A549 (cell line): ENCODE measurements around the gene PTPRK. TPM values are rescaled to one million over a fixed set of nuclear protein-coding genes. Genes with fewer than 3 reads are reported as not detected.

Source experiments
- ATAC-seq, 2 experiments: fragments of 200-7000 bp in 1 of 2; fragments of >200 bp in 1 of 2; cut with Nextera tagmentation in 1 of 2; cut with Tn5 transposase in 1 of 2; 3 replicates each; pipeline versions ENCODE4 v1.8.0 to v1.9.1; 2018 to 2020; ENCODE audit warnings: mild to moderate bottlenecking in 1 of 2, moderate library complexity in 1 of 2
- CTCF ChIA-PET: fragments of 300-600 bp; sonication (Branson Sonifier 250); formaldehyde crosslinking; extraction: SDS; loops from one replicate; lab custom pipeline; 2021; ENCODE audit warnings: antibody characterized with exemption, inconsistent platforms; lab: Yijun Ruan, JAX
- POLR2A ChIA-PET: fragments of 350-600 bp; formaldehyde crosslinking; extraction: SDS; loops from one replicate; lab custom pipeline; 2021; ENCODE audit warnings: antibody characterized with exemption, inconsistent platforms; lab: Yijun Ruan, JAX
- DNase-seq, 2 experiments: peaks; one replicate each; pipeline versions ENCODE4 v3.0.0 to v3.0.0-alpha.2; 2011 to 2016; ENCODE audit warnings: low read depth in 1 of 2, low spot score in 1 of 2
- FAIRE-seq: peaks from 2 replicates; lab custom pipeline; 2011; peaks lifted over from hg19 to GRCh38; lab: Jason Lieb, UNC
- H3K27ac ChIP-seq, 2 experiments: fragments of >200 bp; sonication (Bioruptor Twin); formaldehyde crosslinking; 3 replicates each; pipeline ENCODE4 v1.5.1; 2016 to 2017
- H3K4me1 ChIP-seq: fragments of >200 bp; sonication (Bioruptor Twin); formaldehyde crosslinking; 3 replicates; pipeline ENCODE4 v1.6.1; 2016
- H3K4me2 ChIP-seq: fragments of >200 bp; sonication (Bioruptor Twin); formaldehyde crosslinking; 3 replicates; pipeline ENCODE4 v1.6.1; 2016
- H3K4me3 ChIP-seq: fragments of >200 bp; sonication (Bioruptor Twin); formaldehyde crosslinking; 3 replicates; pipeline ENCODE4 v1.5.1; 2016
- H3K9me3 ChIP-seq: fragments of >200 bp; sonication (Bioruptor Twin); formaldehyde crosslinking; 3 replicates; pipeline ENCODE4 v1.6.1; 2016
- ATOH8 ChIP-seq: fragments of 250-450 bp; sonication (Bioruptor Pico); IDR thresholded peaks from 2 replicates; pipeline ENCODE4 v1.5.0; 2020; ENCODE audit warnings: low read depth, mild to moderate bottlenecking, moderate library complexity
- CEBPB ChIP-seq, 2 experiments: fragments of >200 bp in 1 of 2; sonication (Bioruptor Twin) in 1 of 2; formaldehyde crosslinking in 1 of 2; IDR thresholded peaks; 2 replicates each; pipeline ENCODE4 v1.6.1; 2012 to 2016
- CHD4 ChIP-seq: fragments of 200-600 bp; sonication (generic); IDR thresholded peaks from 2 replicates; pipeline ENCODE4 v1.6.1; 2016; ENCODE audit warnings: antibody characterized with exemption, mild to moderate bottlenecking, borderline replicate concordance
- CTCF ChIP-seq: fragments of >200 bp; sonication (Bioruptor Twin); formaldehyde crosslinking; IDR thresholded peaks from 3 replicates; pipeline ENCODE4 v1.5.1; 2016
- EHMT2 ChIP-seq: fragments of 200-600 bp; sonication (generic); IDR thresholded peaks from 2 replicates; pipeline ENCODE4 v1.6.1; 2016; ENCODE audit warnings: antibody characterized with exemption, low read depth, mild to moderate bottlenecking, moderate library complexity
- FOXS1 ChIP-seq: fragments of 250-450 bp; sonication (Bioruptor Pico); IDR thresholded peaks from 2 replicates; pipeline ENCODE4 v1.5.0; 2020; ENCODE audit warnings: mild to moderate bottlenecking, moderate library complexity
- HEYL ChIP-seq: fragments of 250-450 bp; sonication (Bioruptor Pico); IDR thresholded peaks from 2 replicates; pipeline ENCODE4 v1.8.0; 2021; ENCODE audit warnings: mild to moderate bottlenecking, moderate library complexity
- JUNB ChIP-seq: fragments of >200 bp; sonication (Bioruptor Twin); formaldehyde crosslinking; IDR thresholded peaks from 2 replicates; pipeline ENCODE4 v1.6.1; 2016
- KDM1A ChIP-seq: fragments of 200-600 bp; sonication (generic); IDR thresholded peaks from 2 replicates; pipeline ENCODE4 v1.6.1; 2016; ENCODE audit warnings: low read depth, mild to moderate bottlenecking
- NR3C1 ChIP-seq: fragments of >200 bp; sonication (Bioruptor Twin); formaldehyde crosslinking; IDR thresholded peaks from 3 replicates; pipeline ENCODE4 v1.6.1; 2017
- POLR2AphosphoS2 ChIP-seq: conservative IDR thresholded peaks from 2 replicates; pipeline ENCODE4 v1.6.1; 2012; ENCODE audit warnings: low read length, improper control_type of control experiment, inconsistent platforms
- RAD21 ChIP-seq, 2 experiments: fragments of >200 bp in 1 of 2; sonication (Bioruptor Twin) in 1 of 2; formaldehyde crosslinking in 1 of 2; IDR thresholded peaks in 1 of 2; conservative IDR thresholded peaks in 1 of 2; 2 replicates in 1 of 2; 3 replicates in 1 of 2; pipeline ENCODE4 v1.6.1; 2012 to 2018; ENCODE audit warnings: inconsistent platforms in 1 of 2
- REST ChIP-seq: fragments of 200-600 bp; sonication (generic); IDR thresholded peaks from 2 replicates; pipeline ENCODE4 v1.6.1; 2016; ENCODE audit warnings: antibody characterized with exemption, mild to moderate bottlenecking, moderate library complexity
- RFX5 ChIP-seq: fragments of 450-650 bp; IDR thresholded peaks from 2 replicates; pipeline ENCODE4 v1.7.1; 2014; ENCODE audit warnings: antibody characterized with exemption, mild to moderate bottlenecking, moderate library complexity
- RNF2 ChIP-seq: fragments of 200-600 bp; sonication (generic); IDR thresholded peaks from 2 replicates; pipeline ENCODE4 v1.6.1; 2016; ENCODE audit warnings: low read depth, mild to moderate bottlenecking, antibody characterized with exemption, moderate library complexity, borderline replicate concordance
- SMC3 ChIP-seq: fragments of >200 bp; sonication (Bioruptor Twin); formaldehyde crosslinking; IDR thresholded peaks from 3 replicates; pipeline ENCODE4 v1.6.1; 2018; ENCODE audit warnings: inconsistent platforms
- ZC3H11A ChIP-seq: fragments of 450-650 bp; IDR thresholded peaks from 2 replicates; pipeline ENCODE4 v1.6.1; 2014; ENCODE audit warnings: antibody characterized with exemption, mild to moderate bottlenecking
- ZNF302 ChIP-seq: fragments of 250-450 bp; sonication (Bioruptor Pico); IDR thresholded peaks from 2 replicates; pipeline ENCODE4 v1.9.0; 2021; ENCODE audit warnings: inconsistent platforms, mild to moderate bottlenecking, moderate library complexity
- ZSCAN20 ChIP-seq: fragments of 250-450 bp; sonication (Bioruptor Pico); IDR thresholded peaks from 2 replicates; pipeline ENCODE4 v1.8.0; 2022; ENCODE audit warnings: mild to moderate bottlenecking, moderate library complexity
- WGBS: methylation state at CpG from one replicate; pipeline ENCODE4 v1.1.6; 2017; ENCODE audit errors: missing lambda C conversion rate; 5-methylcytosine and 5-hydroxymethylcytosine counted together
- polyA plus RNA-seq, 4 experiments: library from polyadenylated mRNA; depleted of rRNA in 3 of 4; stranded (reverse); fragments of >200 nt; fragmentation: RNase III in 1 of 4; extraction: RNeasy Plus Mini Kit Qiagen cat#74134 plus additional on column Dnase treatment in 1 of 4; gene quantifications; 2 replicates in 3 of 4; 3 replicates in 1 of 4; pipeline ENCODE4 v1.2.3, GENCODE V29; 2011 to 2017

Gene PTPRK
- polyA plus RNA-seq, 2 of the 4 experiments (the other 2 are of a cell fraction): 14.4 to 16.1 TPM

- H3K4me1 ChIP-seq: peaks cover 39% of the 10 kb centered on the region
- no peak overlapping the region for H3K4me2 ChIP-seq
- ChIA-PET POLR2A (no interaction called here), CTCF (no interaction called here)
- no peaks in the 10 kb centered on the region for H3K9me3 ChIP-seq
- ATAC-seq (no peak), DNase-seq (no peak), FAIRE-seq (no peak)
- TF ChIP-seq ZC3H11A (no peak), POLR2AphosphoS2 (no peak), CTCF (no peak)
- no peak overlapping the region for H3K4me3 ChIP-seq
- H3K27ac ChIP-seq: no peak overlapping the region
- 100% methylated on average over 1 of the region's 1 CpG for WGBS
These were observed 157.2 kb downstream of the PTPRK start for GRCh38 chr6:128363020-128363813.

- POLR2A ChIA-PET: no interaction called here
- WGBS: 93% methylated on average over 2 of the region's 2 CpGs
- H3K4me3 ChIP-seq: no peak overlapping the region
- no peak for ATAC-seq
- H3K4me1 ChIP-seq: peaks cover 28% of the 10 kb centered on the region
- CTCF ChIA-PET: no interaction called here
- H3K4me2 ChIP-seq: no peak overlapping the region
- H3K27ac ChIP-seq: no peak overlapping the region
- no peaks in the 10 kb centered on the region for H3K9me3 ChIP-seq
- DNase-seq: no peak
- TF ChIP-seq HEYL (CRISPR knock-in tag) (no peak), RAD21 (conservative IDR thresholded peaks at IDR 0.05 in 1 of 2, IDR thresholded peaks at IDR 0.05 in 1 of 2) (no peak), FOXS1 (no peak), CTCF (no peak), JUNB (no peak), RNF2 (no peak), EHMT2 (no peak), REST (no peak), NR3C1 (no peak), ATOH8 (CRISPR knock-in tag) (no peak), SMC3 (no peak), CEBPB (IDR thresholded peaks at IDR 0.05) (no peak), ZNF302 (CRISPR knock-in tag) (no peak), ZSCAN20 (CRISPR knock-in tag) (no peak), KDM1A (no peak), RFX5 (no peak), CHD4 (no peak)
- FAIRE-seq: no peak
These were observed 159.0 kb downstream of the PTPRK start for GRCh38 chr6:128361378-128361777.
